Astrocyte (in vitro differentiated cells and primary cell): ENCODE data around the gene ZNF554.
"Not testable (repeated sequence)": the region's sequence is repeated elsewhere in the genome, so short reads cannot be mapped to it uniquely, and the experiment has no call there.

Source experiments
- EZH2 ChIP-seq: IDR thresholded peaks from 2 replicates; pipeline ENCODE4 v1.6.1; 2012; ENCODE audit warnings: mild to moderate bottlenecking, low read length, inconsistent platforms; ENCODE audit not compliant: insufficient read depth
- TF ChIP-seq, protein P1 (sequence below): IDR thresholded peaks from 2 replicates; pipeline ENCODE4 v1.5.1; 2011; ENCODE audit warnings: low read depth, mild to moderate bottlenecking, inconsistent platforms, low read length, moderate library complexity; ENCODE audit not compliant: insufficient read depth

GRCh38 chr19:2872175-2872574 is 52.5 kb downstream of the ZNF554 start:
- TF ChIP-seq, protein P1, sequence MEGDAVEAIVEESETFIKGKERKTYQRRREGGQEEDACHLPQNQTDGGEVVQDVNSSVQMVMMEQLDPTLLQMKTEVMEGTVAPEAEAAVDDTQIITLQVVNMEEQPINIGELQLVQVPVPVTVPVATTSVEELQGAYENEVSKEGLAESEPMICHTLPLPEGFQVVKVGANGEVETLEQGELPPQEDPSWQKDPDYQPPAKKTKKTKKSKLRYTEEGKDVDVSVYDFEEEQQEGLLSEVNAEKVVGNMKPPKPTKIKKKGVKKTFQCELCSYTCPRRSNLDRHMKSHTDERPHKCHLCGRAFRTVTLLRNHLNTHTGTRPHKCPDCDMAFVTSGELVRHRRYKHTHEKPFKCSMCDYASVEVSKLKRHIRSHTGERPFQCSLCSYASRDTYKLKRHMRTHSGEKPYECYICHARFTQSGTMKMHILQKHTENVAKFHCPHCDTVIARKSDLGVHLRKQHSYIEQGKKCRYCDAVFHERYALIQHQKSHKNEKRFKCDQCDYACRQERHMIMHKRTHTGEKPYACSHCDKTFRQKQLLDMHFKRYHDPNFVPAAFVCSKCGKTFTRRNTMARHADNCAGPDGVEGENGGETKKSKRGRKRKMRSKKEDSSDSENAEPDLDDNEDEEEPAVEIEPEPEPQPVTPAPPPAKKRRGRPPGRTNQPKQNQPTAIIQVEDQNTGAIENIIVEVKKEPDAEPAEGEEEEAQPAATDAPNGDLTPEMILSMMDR = not testable (repeated sequence)
- not testable (repeated sequence) for TF ChIP-seq EZH2
